HepG2 (cell line): ENCODE data around the gene DENND10. TPM values are rescaled to one million over a fixed set of nuclear protein-coding genes. Genes with fewer than 3 reads are reported as not detected.
A peak's percentile ranks its signal among the peaks of the same experiment; 100 is the strongest.

Experiments
- ATAC-seq: fragments of 200-7000 bp; cut with Tn5 transposase; 3 replicates; pipeline ENCODE4 v1.9.1; 2020; ENCODE audit warnings: mild to moderate bottlenecking, moderate library complexity
- BruUV-seq: library from RNA; stranded (reverse); fragments of 400-500 nt; replicated peaks from 2 replicates; lab custom pipeline; 2021; lab: Mats Ljungman, UMichigan
- CTCF ChIA-PET: fragments of 300-600 bp; formaldehyde crosslinking; extraction: SDS; loops from one replicate; lab custom pipeline; 2021; ENCODE audit warnings: low total read pairs, inconsistent platforms, low intra/inter-chr PET ratio; lab: Yijun Ruan, JAX
- POLR2A ChIA-PET: fragments of 350-600 bp; sonication (Branson Sonifier 250); formaldehyde crosslinking; loops from one replicate; lab custom pipeline; 2020; ENCODE audit warnings: antibody characterized with exemption, inconsistent platforms; lab: Yijun Ruan, JAX
- DNase-seq: peaks from one replicate; pipeline ENCODE4 v3.0.0-alpha.2; 2015; ENCODE audit warnings: low spot score
- FAIRE-seq: peaks from 3 replicates; lab custom pipeline; 2011; peaks lifted over from hg19 to GRCh38; lab: Jason Lieb, UNC
- H2AFZ ChIP-seq: one replicate; pipeline ENCODE4 v1.6.1; 2011; ENCODE audit warnings: low read length, inconsistent platforms
- H3K27ac ChIP-seq: fragments of 300-600 bp; 3 replicates; pipeline ENCODE4 v1.8.0; 2011; ENCODE audit warnings: mixed run types, mild to moderate bottlenecking, mixed read lengths, low read length, inconsistent platforms; ENCODE audit not compliant: insufficient read depth; ENCODE audit errors: extremely low read length
- H3K27me3 ChIP-seq, 2 experiments: fragments of 200-600 bp in 1 of 2; 2 replicates in 1 of 2; 3 replicates in 1 of 2; pipeline versions ENCODE4 v1.6.0 to v1.8.0; 2011; ENCODE audit warnings: low read length in 2 of 2, mild to moderate bottlenecking in 2 of 2, moderate library complexity in 2 of 2, inconsistent platforms in 1 of 2; ENCODE audit not compliant: insufficient read depth in 2 of 2, control insufficient read depth in 1 of 2
- H3K36me3 ChIP-seq, 2 experiments: fragments of 200-600 bp in 1 of 2; replicated peaks in 1 of 2; 2 replicates in 1 of 2; 3 replicates in 1 of 2; pipeline versions ENCODE4 v1.5.1 to v1.8.0; 2011; ENCODE audit warnings: low read length in 2 of 2, inconsistent platforms in 1 of 2; ENCODE audit not compliant: insufficient read depth in 2 of 2, control insufficient read depth in 1 of 2
- H3K4me1 ChIP-seq: 2 replicates; pipeline ENCODE4 v1.5.1; 2012; ENCODE audit warnings: low read length, inconsistent platforms; ENCODE audit not compliant: insufficient read depth
- H3K4me2 ChIP-seq: 2 replicates; pipeline ENCODE4 v1.6.0; 2011; ENCODE audit warnings: low read depth, low read length, inconsistent platforms
- H3K4me3 ChIP-seq, 3 experiments: fragments of 200-600 bp in 1 of 3; sonication (generic), shearing (Covaris generic) in 1 of 3; replicated peaks in 1 of 3; 2 replicates each; pipeline ENCODE4 v1.5.1; 2011 to 2016; ENCODE audit warnings: low read length in 3 of 3, inconsistent platforms in 2 of 3, low read depth in 2 of 3, mild to moderate bottlenecking in 2 of 3, control low read depth in 1 of 3, mixed read lengths in 1 of 3; ENCODE audit not compliant: insufficient read depth in 1 of 3
- H3K79me2 ChIP-seq: one replicate; pipeline ENCODE4 v1.6.1; 2011; ENCODE audit warnings: low read length, inconsistent platforms; ENCODE audit not compliant: insufficient read depth
- H3K9ac ChIP-seq: 2 replicates; pipeline ENCODE4 v1.6.0; 2011; ENCODE audit warnings: mild to moderate bottlenecking, low read depth, low read length, inconsistent platforms; ENCODE audit not compliant: insufficient read depth
- H3K9me3 ChIP-seq: 2 replicates; pipeline ENCODE4 v1.5.1; 2012; ENCODE audit warnings: mild to moderate bottlenecking, low read length
- H4K20me1 ChIP-seq: 2 replicates; pipeline ENCODE4 v1.6.0; 2011; ENCODE audit warnings: inconsistent platforms, mild to moderate bottlenecking, low read length, moderate library complexity; ENCODE audit not compliant: insufficient read depth
- CEBPB ChIP-seq: IDR thresholded peaks from 2 replicates; pipeline ENCODE4 v1.6.1; 2011; ENCODE audit warnings: low read depth, low read length, improper control_type of control experiment, borderline replicate concordance
- POLR2AphosphoS2 ChIP-seq: IDR thresholded peaks from 2 replicates; pipeline ENCODE4 v1.6.1; 2011; ENCODE audit warnings: low read depth, low read length, improper control_type of control experiment
- RBFOX2 ChIP-seq: fragments of 200-400 bp; formaldehyde crosslinking; IDR thresholded peaks from 2 replicates; pipeline ENCODE4 v1.6.1; 2017; ENCODE audit warnings: low read depth, mild to moderate bottlenecking, low read length
- RBM22 ChIP-seq: fragments of 200-400 bp; formaldehyde crosslinking; optimal IDR thresholded peaks from 2 replicates; pipeline ENCODE3; 2017; ENCODE audit warnings: mild to moderate bottlenecking, low read length, moderate library complexity
- THYN1 ChIP-seq: sonication (generic); formaldehyde crosslinking; IDR thresholded peaks from 2 replicates; pipeline ENCODE4 v1.8.1; 2023; ENCODE audit warnings: low read depth, mild to moderate bottlenecking, moderate library complexity, missing genetic modification reagents, borderline replicate concordance
- ZBTB1 ChIP-seq: sonication (generic); formaldehyde crosslinking; IDR thresholded peaks from 2 replicates; pipeline ENCODE4 v1.4.0; 2020; ENCODE audit warnings: missing genetic modification reagents, borderline replicate concordance
- ZNF839 ChIP-seq: sonication (generic); formaldehyde crosslinking; IDR thresholded peaks from 2 replicates; pipeline ENCODE4 v1.4.0; 2020; ENCODE audit warnings: missing genetic modification reagents, mild to moderate bottlenecking, borderline replicate concordance
- WGBS: methylation state at CpG from one replicate; pipeline ENCODE4 v1.1.6; 2017; ENCODE audit warnings: low lambda C conversion rate; 5-methylcytosine and 5-hydroxymethylcytosine counted together
- in situ Hi-C: cut with HindIII; loops from 2 replicates; pipeline ENCODE4 v1.10.0; 2017; ENCODE audit warnings: low pct_unique_long_range_greater_than_20kb; ENCODE audit not compliant: extremely low pct_ligation_motif_present
- intact Hi-C: fragments of 100-400 bp; cut with micrococcal nuclease; formaldehyde crosslinking; loops from one replicate; pipeline ENCODE4 v1.10.0; 2022; ENCODE audit not compliant: unreplicated experiment
- polyA plus RNA-seq, 8 experiments: library from polyadenylated mRNA; depleted of rRNA in 3 of 8; stranded (reverse) in 7 of 8; unstranded in 1 of 8; fragments of >200 nt; fragmentation: Illumina TruSeq in 4 of 8; extraction: Trizol in 4 of 8; gene quantifications; 2 replicates each; pipeline versions ENCODE4 v1.2.1 to v1.2.3, GENCODE V29; 2011 to 2016; ENCODE audit warnings: low read depth in 4 of 8, missing spikeins in 1 of 8, mixed read lengths in 1 of 8; ENCODE audit not compliant: insufficient read depth in 1 of 8
- total RNA-seq, 5 experiments: library from RNA; depleted of rRNA; stranded (reverse); fragments of >200 nt; fragmentation: Illumina TruSeq; extraction: Trizol; gene quantifications; 2 replicates each; pipeline ENCODE4 v1.2.3, GENCODE V29; 2016; ENCODE audit warnings: low read depth in 1 of 5

DENND10 gene
- total and polyA plus RNA-seq, 2 of the 13 experiments (the other 11 are each of a cell fraction or from before 2014, with no cell fraction given): 43.7 to 78.8 TPM

- in situ Hi-C loops (no loop called here), intact Hi-C loops (no loop called here)
- peaks cover 13% of the 10 kb centered on the region; the same call in 1 of the 2 replicates for H3K4me1 ChIP-seq
- no TSS peak for BruUV-seq
- TF ChIP-seq ZNF839 (CRISPR knock-in tag): no peak
- TF ChIP-seq POLR2AphosphoS2: peak; percentile 3; the same call in 1 of the 2 replicates
- TF ChIP-seq RBM22: peak; percentile 94
- ChIA-PET CTCF (no interaction called here), POLR2A (no interaction called here)
- no peaks in the 10 kb centered on the region for H3K27me3 ChIP-seq
- no peak overlapping the region for H3K9ac ChIP-seq
- no peak overlapping the region for H3K4me3 ChIP-seq
- H3K36me3 ChIP-seq: peaks cover 23 to 76% of the 10 kb centered on the region in 2 experiments
- H2AFZ ChIP-seq: no peak overlapping the region
- ATAC-seq (no peak), FAIRE-seq (no peak), DNase-seq (no peak)
- no peak overlapping the region for H3K4me2 ChIP-seq
- peaks cover 69% of the 10 kb centered on the region for H3K79me2 ChIP-seq
- no peaks in the 10 kb centered on the region for H3K9me3 ChIP-seq
- peaks cover 47% of the 10 kb centered on the region for H4K20me1 ChIP-seq
- WGBS: 98% methylated on average over 9 of the region's 9 CpGs
- H3K27ac ChIP-seq: no peak overlapping the region
Measured at GRCh38 chr10:119070395-119071165, 33.3 kb upstream of the DENND10 start.

DNA sequence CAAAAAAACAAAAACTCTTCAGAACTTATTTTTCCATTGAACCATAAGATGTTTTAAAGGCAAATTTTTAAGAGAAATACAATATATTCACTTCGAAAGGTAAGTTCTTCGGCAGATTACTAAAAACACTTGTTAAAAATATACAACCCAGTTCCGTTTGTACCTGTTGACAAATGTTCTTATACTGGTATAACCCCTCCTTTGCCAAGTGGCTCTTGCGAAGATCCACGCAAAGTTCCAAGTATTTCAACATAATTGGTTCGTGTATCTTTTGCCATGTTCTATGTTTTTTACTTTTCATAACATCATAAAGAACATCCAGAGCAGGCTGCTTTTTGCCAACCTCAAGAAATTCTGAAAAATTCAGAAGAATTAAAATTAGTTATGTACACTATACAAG is 30.3 kb upstream of the DENND10 start:
- FAIRE-seq: no peak
- H3K4me2 ChIP-seq: no peak overlapping the region
- H2AFZ ChIP-seq: no peak overlapping the region
- no peak overlapping the region for H3K4me3 ChIP-seq
- ChIA-PET CTCF (no interaction called here), POLR2A (no interaction called here)
- intact Hi-C loops: no loop called here
- in situ Hi-C loops: no loop called here
- H3K9me3 ChIP-seq: no peaks in the 10 kb centered on the region
- DNase-seq: no peak
- H3K9ac ChIP-seq: no peak overlapping the region
- H3K27ac ChIP-seq: no peak overlapping the region
- ATAC-seq: no peak
- peaks cover 8 to 49% of the 10 kb centered on the region in 2 experiments for H3K36me3 ChIP-seq
- peaks cover 86% of the 10 kb centered on the region for H3K79me2 ChIP-seq
- TF ChIP-seq ZBTB1: no peak
- TF ChIP-seq CEBPB: 0 out of 2 replicates have a peak, but pooled peaks have one; percentile 40
- no peak for TF ChIP-seq THYN1 (CRISPR knock-in tag)
- TF ChIP-seq RBFOX2: 0 out of 2 replicates have a peak, but pooled peaks have one; percentile 19
- TSS peak; percentile 7 for BruUV-seq
- WGBS: 93% methylated on average over 6 of the region's 6 CpGs
- no peaks in the 10 kb centered on the region for H3K27me3 ChIP-seq
- peaks cover 74% of the 10 kb centered on the region for H4K20me1 ChIP-seq
- peaks cover 41% of the 10 kb centered on the region for H3K4me1 ChIP-seq
